ENCODE results near the gene MYO1D.

DNA sequence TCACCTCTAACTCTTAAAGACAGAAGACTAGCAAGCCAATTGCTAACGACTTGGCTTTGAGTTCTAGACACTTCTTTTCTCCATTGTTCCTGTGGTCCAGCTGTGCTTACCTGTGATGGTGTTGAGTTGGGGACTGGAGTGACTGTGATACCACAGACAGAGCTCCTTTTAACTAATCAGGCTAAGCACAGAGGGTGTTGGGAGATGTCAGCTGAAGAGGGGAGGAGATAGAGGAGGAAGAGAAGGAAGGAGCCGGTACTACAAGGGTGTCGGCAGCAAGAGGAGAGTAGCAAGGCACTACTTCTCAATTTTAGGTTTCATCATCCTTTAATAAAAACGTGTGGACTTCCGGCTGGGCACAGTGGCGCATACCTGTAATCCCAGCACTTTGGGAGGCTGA lies 5.1 kb upstream of the MYO1D start:
- no peak for TF ChIP-seq POLR2A (IDR thresholded peaks at IDR 0.05)
- TF ChIP-seq, protein P1, sequence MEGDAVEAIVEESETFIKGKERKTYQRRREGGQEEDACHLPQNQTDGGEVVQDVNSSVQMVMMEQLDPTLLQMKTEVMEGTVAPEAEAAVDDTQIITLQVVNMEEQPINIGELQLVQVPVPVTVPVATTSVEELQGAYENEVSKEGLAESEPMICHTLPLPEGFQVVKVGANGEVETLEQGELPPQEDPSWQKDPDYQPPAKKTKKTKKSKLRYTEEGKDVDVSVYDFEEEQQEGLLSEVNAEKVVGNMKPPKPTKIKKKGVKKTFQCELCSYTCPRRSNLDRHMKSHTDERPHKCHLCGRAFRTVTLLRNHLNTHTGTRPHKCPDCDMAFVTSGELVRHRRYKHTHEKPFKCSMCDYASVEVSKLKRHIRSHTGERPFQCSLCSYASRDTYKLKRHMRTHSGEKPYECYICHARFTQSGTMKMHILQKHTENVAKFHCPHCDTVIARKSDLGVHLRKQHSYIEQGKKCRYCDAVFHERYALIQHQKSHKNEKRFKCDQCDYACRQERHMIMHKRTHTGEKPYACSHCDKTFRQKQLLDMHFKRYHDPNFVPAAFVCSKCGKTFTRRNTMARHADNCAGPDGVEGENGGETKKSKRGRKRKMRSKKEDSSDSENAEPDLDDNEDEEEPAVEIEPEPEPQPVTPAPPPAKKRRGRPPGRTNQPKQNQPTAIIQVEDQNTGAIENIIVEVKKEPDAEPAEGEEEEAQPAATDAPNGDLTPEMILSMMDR (IDR thresholded peaks at IDR 0.05) = no peak
- TF ChIP-seq EP300 (IDR thresholded peaks at IDR 0.05) = no peak
